ENCODE results near the gene AFAP1L1. TPM values are rescaled to one million over a fixed set of nuclear protein-coding genes. Genes with fewer than 3 reads are reported as not detected.

AFAP1L1 gene
- total RNA-seq, 4 donors from 2014 or later, result 4.8 to 11.6 (median 7.3) TPM

GRCh38 chr5:149325894-149326293 is 54.2 kb downstream of the AFAP1L1 start:
- Histone ChIP-seq H3K4me1 (peaks cover 17% of the 10 kb centered on the region), H3K36me3 (peaks cover 10% of the 10 kb centered on the region), H3K4me3 (no peak overlapping the region), H3K9me3 (no peaks in the 10 kb centered on the region), H3K27me3 (no peaks in the 10 kb centered on the region), H3K27ac (no peak overlapping the region)
- no peak for DNase-seq (ENCODE audit: low spot score in 2 of 2)
- TF ChIP-seq EP300 (IDR thresholded peaks at IDR 0.05) (no peak), CTCF (IDR thresholded peaks at IDR 0.05) (no peak), POLR2A (IDR thresholded peaks at IDR 0.05) (no peak), POLR2AphosphoS5 (IDR thresholded peaks at IDR 0.05) (no peak)
- WGBS, result 86% methylated on average over 5 of the region's 5 CpGs

- H3K9me3 ChIP-seq, result no peaks in the 10 kb centered on the region
- peaks cover 10% of the 10 kb centered on the region for H3K36me3 ChIP-seq
- no peak overlapping the region for H3K4me3 ChIP-seq
- TF ChIP-seq CTCF (IDR thresholded peaks at IDR 0.05) (no peak), POLR2AphosphoS5 (IDR thresholded peaks at IDR 0.05) (no peak), EP300 (IDR thresholded peaks at IDR 0.05) (no peak), POLR2A (IDR thresholded peaks at IDR 0.05) (no peak)
- H3K4me1 ChIP-seq, result peaks cover 13% of the 10 kb centered on the region
- no peaks in the 10 kb centered on the region for H3K27me3 ChIP-seq
- DNase-seq (ENCODE audit: low spot score in 2 of 2), result no peak
- no peak overlapping the region for H3K27ac ChIP-seq
- 82% methylated on average over 3 of the region's 3 CpGs for WGBS
Observed at GRCh38 chr5:149326611-149327010, 55.0 kb downstream of the AFAP1L1 start.

GRCh38 chr5:149328177-149328576 is 56.5 kb downstream of the AFAP1L1 start:
- Histone ChIP-seq H3K9me3 (no peaks in the 10 kb centered on the region), H3K4me3 (no peak overlapping the region), H3K36me3 (peaks cover 19% of the 10 kb centered on the region), H3K4me1 (peaks cover 10% of the 10 kb centered on the region), H3K27ac (no peak overlapping the region), H3K27me3 (no peaks in the 10 kb centered on the region)
- no peak for DNase-seq (ENCODE audit: low spot score in 2 of 2)
- no peak for TF ChIP-seq POLR2A (IDR thresholded peaks at IDR 0.05)
- WGBS, result 94% methylated on average over 5 of the region's 5 CpGs

- no peaks in the 10 kb centered on the region for H3K27me3 ChIP-seq
- DNase-seq (ENCODE audit: low spot score in 2 of 2), result no peak
- no peaks in the 10 kb centered on the region for H3K9me3 ChIP-seq
- peaks cover 53% of the 10 kb centered on the region for H3K36me3 ChIP-seq
- H3K4me3 ChIP-seq, result no peak overlapping the region
- TF ChIP-seq EP300 (IDR thresholded peaks at IDR 0.05) (no peak), POLR2AphosphoS5 (IDR thresholded peaks at IDR 0.05) (no peak), POLR2A (IDR thresholded peaks at IDR 0.05) (no peak), CTCF (IDR thresholded peaks at IDR 0.05) (no peak)
- no peak overlapping the region for H3K27ac ChIP-seq
- 82% methylated on average over 2 of the region's 2 CpGs for WGBS
- no peaks in the 10 kb centered on the region for H3K4me1 ChIP-seq
Observed at GRCh38 chr5:149333711-149334443, 62.2 kb downstream of the AFAP1L1 start.

GRCh38 chr5:149337736-149338135 is 66.1 kb downstream of the AFAP1L1 start:
- Histone ChIP-seq H3K4me1 (no peaks in the 10 kb centered on the region), H3K27me3 (no peaks in the 10 kb centered on the region), H3K4me3 (no peak overlapping the region), H3K36me3 (peaks cover 52% of the 10 kb centered on the region), H3K9me3 (no peaks in the 10 kb centered on the region), H3K27ac (no peak overlapping the region)
- no peak for DNase-seq (ENCODE audit: low spot score in 2 of 2)
- 86% methylated on average over 4 of the region's 4 CpGs for WGBS
- no peak for TF ChIP-seq POLR2AphosphoS5 (IDR thresholded peaks at IDR 0.05)
- no peak for TF ChIP-seq CTCF (IDR thresholded peaks at IDR 0.05)
- no peak for TF ChIP-seq EP300 (IDR thresholded peaks at IDR 0.05)
- no peak for TF ChIP-seq POLR2A (IDR thresholded peaks at IDR 0.05)
